Upper lobe of left lung (tissue), 4 donors: ENCODE results near the gene PAM.

Experiments used
- CTCF ChIP-seq, 6 experiments: fragments of 450-650 bp in 4 of 6; fragments of 200-600 bp in 2 of 6; sonication (generic) in 2 of 6; IDR thresholded peaks; one replicate each; pipeline ENCODE4 v1.5.1; 2016 to 2019; ENCODE audit warnings: antibody characterized with exemption in 6 of 6
- EP300 ChIP-seq, 4 donors: sonication (generic); formaldehyde crosslinking; IDR thresholded peaks; one replicate each; pipeline ENCODE4 v1.5.1; 2017; ENCODE audit warnings: antibody characterized with exemption in 4 of 4, control low read depth in 2 of 4
- POLR2A ChIP-seq, 4 donors: fragments of 450-650 bp; IDR thresholded peaks; one replicate each; pipeline ENCODE4 v1.5.1; 2016 to 2017; ENCODE audit warnings: antibody characterized with exemption in 4 of 4, mild to moderate bottlenecking in 2 of 4
- POLR2AphosphoS5 ChIP-seq, 2 donors: sonication (generic); formaldehyde crosslinking; IDR thresholded peaks; one replicate each; pipeline ENCODE4 v1.5.1; 2017; ENCODE audit warnings: antibody characterized with exemption in 2 of 2

DNA sequence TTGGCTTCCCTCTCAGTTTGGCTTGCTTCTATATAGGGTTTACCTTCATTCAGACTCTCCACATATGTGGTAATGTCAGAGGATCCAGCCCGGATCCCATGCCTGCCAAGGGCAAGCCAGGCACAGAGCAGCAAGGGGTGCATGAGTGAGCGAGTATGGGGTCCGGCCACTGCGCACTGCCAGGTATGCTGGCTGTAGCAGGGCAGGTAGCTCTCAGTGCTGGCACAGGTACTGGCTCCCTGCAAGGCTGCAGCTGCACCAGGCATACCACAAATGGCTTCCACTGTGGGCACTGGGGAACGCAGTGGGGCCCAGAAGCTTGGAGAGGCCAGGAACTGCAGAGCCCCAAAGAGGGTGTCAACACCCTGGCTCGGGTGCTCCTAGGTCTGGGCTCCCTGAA lies 278.6 kb downstream of the PAM start:
- TF ChIP-seq POLR2A (IDR thresholded peaks at IDR 0.05) (no peak), CTCF (IDR thresholded peaks at IDR 0.05) (no peak), POLR2AphosphoS5 (IDR thresholded peaks at IDR 0.05) (no peak), EP300 (IDR thresholded peaks at IDR 0.05) (no peak)
